AG08396 (cell line): ENCODE measurements around the gene NID1.
"Not testable (repeated sequence)": the region's sequence is repeated elsewhere in the genome, so short reads cannot be mapped to it uniquely, and the experiment has no call there.

ENCODE experiments used
- DNase-seq: peaks from one replicate; pipeline ENCODE4 v3.0.0; 2012; ENCODE audit warnings: low spot score, mixed read lengths

The NID1 gene

GRCh38 chr1:236064674-236065508 lies at the start of gene NID1:
Gene NID1 (minus strand): TSS chr1:236065090. CDS start chr1:236065079, 11 bp downstream.
- peak; percentile 93 for DNase-seq

GRCh38 chr1:236114076-236114747 lies 49.3 kb upstream of the NID1 start:
- no peak for DNase-seq

GRCh38 chr1:236113324-236114032 lies 48.6 kb upstream of the NID1 start:
- no peak for DNase-seq

GRCh38 chr1:236112332-236112627 lies 47.4 kb upstream of the NID1 start:
- no peak for DNase-seq

- DNase-seq = no peak
Observed at GRCh38 chr1:236111527-236112331, 46.8 kb upstream of the NID1 start.

- no peak for DNase-seq
Observed at GRCh38 chr1:236110137-236110536, 45.2 kb upstream of the NID1 start.

- DNase-seq = no peak
Observed at GRCh38 chr1:236108027-236108648, 43.2 kb upstream of the NID1 start.

GRCh38 chr1:236107121-236107907 lies 42.4 kb upstream of the NID1 start:
- no peak for DNase-seq

GRCh38 chr1:236103646-236104218 lies 38.8 kb upstream of the NID1 start:
- peak; percentile 83 for DNase-seq

- no peak for DNase-seq
Observed at GRCh38 chr1:236103059-236103458, 38.2 kb upstream of the NID1 start.

- DNase-seq = no peak
Observed at GRCh38 chr1:236102611-236103010, 37.7 kb upstream of the NID1 start.

GRCh38 chr1:236101233-236102200 lies 36.6 kb upstream of the NID1 start:
- no peak for DNase-seq

GRCh38 chr1:236100799-236101198 lies 35.9 kb upstream of the NID1 start:
- no peak for DNase-seq

- DNase-seq = no peak
Observed at GRCh38 chr1:236099355-236099974, 34.6 kb upstream of the NID1 start.

GRCh38 chr1:236098267-236098666 lies 33.4 kb upstream of the NID1 start:
- DNase-seq = no peak

GRCh38 chr1:236096660-236097482 lies 32.0 kb upstream of the NID1 start:
- not testable (repeated sequence) for DNase-seq

- DNase-seq = no peak
Observed at GRCh38 chr1:236095705-236096520, 31.0 kb upstream of the NID1 start.
